Gastrocnemius medialis (tissue), 4 donors: Measurements from ENCODE around the gene RNF38.

Experiments
- POLR2A ChIP-seq, 2 donors: fragments of 450-650 bp; IDR thresholded peaks; one replicate each; pipeline ENCODE4 v1.6.1; 2017; ENCODE audit warnings: antibody characterized with exemption in 2 of 2, mild to moderate bottlenecking in 2 of 2, moderate library complexity in 2 of 2
- TF ChIP-seq, protein P1 (sequence below), 5 experiments: fragments of 450-650 bp in 3 of 5; fragments of 200-600 bp in 2 of 5; sonication (generic) in 2 of 5; IDR thresholded peaks in 4 of 5; conservative IDR thresholded peaks in 1 of 5; 1 replicate in 4 of 5; 2 replicates in 1 of 5; pipeline ENCODE4 v1.5.1; 2016 to 2019; ENCODE audit warnings: antibody characterized with exemption in 5 of 5, mild to moderate bottlenecking in 3 of 5, moderate library complexity in 3 of 5

DNA sequence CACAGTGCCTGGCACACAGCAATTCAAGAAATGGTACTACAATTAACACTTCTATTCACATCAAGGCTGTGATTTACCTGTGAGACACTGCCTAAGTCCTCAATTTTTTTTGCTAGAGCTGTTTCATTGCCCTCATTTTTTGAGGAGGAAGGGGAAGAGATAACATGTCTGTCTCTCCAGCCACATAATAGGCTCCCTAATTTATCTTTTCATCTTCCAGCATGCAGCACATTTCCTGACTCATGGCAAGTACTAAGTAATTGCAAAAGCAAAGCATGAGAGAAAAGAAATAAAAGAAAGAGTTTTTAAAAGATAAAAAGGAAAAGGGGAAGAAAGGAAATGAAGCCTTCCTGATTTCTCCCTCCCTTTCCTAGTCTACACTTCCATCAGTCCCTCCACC, 26.9 kb upstream of the RNF38 start:
- TF ChIP-seq, protein P1, sequence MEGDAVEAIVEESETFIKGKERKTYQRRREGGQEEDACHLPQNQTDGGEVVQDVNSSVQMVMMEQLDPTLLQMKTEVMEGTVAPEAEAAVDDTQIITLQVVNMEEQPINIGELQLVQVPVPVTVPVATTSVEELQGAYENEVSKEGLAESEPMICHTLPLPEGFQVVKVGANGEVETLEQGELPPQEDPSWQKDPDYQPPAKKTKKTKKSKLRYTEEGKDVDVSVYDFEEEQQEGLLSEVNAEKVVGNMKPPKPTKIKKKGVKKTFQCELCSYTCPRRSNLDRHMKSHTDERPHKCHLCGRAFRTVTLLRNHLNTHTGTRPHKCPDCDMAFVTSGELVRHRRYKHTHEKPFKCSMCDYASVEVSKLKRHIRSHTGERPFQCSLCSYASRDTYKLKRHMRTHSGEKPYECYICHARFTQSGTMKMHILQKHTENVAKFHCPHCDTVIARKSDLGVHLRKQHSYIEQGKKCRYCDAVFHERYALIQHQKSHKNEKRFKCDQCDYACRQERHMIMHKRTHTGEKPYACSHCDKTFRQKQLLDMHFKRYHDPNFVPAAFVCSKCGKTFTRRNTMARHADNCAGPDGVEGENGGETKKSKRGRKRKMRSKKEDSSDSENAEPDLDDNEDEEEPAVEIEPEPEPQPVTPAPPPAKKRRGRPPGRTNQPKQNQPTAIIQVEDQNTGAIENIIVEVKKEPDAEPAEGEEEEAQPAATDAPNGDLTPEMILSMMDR (IDR thresholded peaks at IDR 0.05 in 4 of 5, conservative IDR thresholded peaks at IDR 0.05 in 1 of 5), result no peak
- TF ChIP-seq POLR2A (IDR thresholded peaks at IDR 0.05), result no peak
